NB4 (cell line): ENCODE results near the gene LRMDA.

ENCODE experiments used
- MYC ChIP-seq: IDR thresholded peaks from 2 replicates; pipeline ENCODE4 v1.6.1; 2011; ENCODE audit warnings: low read depth, low read length
- POLR2A ChIP-seq: IDR thresholded peaks from 2 replicates; pipeline ENCODE4 v1.6.1; 2011; ENCODE audit warnings: mild to moderate bottlenecking; ENCODE audit not compliant: insufficient read length; ENCODE audit errors: extremely low read depth
- TF ChIP-seq, protein P1 (sequence below): IDR thresholded peaks from one replicate; pipeline ENCODE4 v1.5.1; 2012; ENCODE audit warnings: low read depth, low read length
- TF ChIP-seq, protein P2 (sequence below): IDR thresholded peaks from 2 replicates; pipeline ENCODE4 v1.6.1; 2011; ENCODE audit warnings: low read depth, low read length

DNA sequence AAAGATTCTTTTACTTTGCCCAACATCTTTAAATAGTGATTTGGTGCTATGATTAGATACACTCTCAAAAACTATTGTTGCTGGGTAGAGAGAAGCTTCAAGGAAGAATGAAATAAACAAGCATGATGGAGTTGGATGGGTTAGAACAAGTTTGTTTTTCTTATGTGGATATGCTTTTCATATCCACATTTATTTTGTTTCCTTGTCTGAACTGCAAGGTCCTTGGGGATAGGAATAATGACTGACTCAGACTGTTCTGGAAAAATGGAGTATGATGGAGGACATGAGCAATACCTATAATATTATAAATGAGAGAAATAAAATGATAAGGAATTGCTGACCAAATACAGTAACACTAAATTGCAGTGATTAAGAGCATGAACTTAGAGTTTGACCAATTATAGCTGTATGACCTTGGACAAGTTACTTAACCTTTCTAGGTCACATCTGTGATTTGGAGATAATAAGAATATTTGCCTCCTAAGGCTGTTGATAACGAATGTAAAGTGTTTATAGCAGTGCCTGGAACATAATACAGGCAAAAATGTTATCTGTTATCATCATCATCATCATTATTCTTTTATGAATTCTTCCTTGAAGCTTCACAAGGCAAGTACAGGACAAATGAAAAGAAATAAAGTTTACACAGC, 847.5 kb downstream of the LRMDA start:
- TF ChIP-seq MYC (no peak), POLR2A (no peak)
- TF ChIP-seq, protein P1, sequence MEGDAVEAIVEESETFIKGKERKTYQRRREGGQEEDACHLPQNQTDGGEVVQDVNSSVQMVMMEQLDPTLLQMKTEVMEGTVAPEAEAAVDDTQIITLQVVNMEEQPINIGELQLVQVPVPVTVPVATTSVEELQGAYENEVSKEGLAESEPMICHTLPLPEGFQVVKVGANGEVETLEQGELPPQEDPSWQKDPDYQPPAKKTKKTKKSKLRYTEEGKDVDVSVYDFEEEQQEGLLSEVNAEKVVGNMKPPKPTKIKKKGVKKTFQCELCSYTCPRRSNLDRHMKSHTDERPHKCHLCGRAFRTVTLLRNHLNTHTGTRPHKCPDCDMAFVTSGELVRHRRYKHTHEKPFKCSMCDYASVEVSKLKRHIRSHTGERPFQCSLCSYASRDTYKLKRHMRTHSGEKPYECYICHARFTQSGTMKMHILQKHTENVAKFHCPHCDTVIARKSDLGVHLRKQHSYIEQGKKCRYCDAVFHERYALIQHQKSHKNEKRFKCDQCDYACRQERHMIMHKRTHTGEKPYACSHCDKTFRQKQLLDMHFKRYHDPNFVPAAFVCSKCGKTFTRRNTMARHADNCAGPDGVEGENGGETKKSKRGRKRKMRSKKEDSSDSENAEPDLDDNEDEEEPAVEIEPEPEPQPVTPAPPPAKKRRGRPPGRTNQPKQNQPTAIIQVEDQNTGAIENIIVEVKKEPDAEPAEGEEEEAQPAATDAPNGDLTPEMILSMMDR, result no peak
- TF ChIP-seq, protein P2, sequence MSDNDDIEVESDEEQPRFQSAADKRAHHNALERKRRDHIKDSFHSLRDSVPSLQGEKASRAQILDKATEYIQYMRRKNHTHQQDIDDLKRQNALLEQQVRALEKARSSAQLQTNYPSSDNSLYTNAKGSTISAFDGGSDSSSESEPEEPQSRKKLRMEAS, result no peak
